GM12865 (cell line): ENCODE measurements around the gene DUSP3.

Experiments used
- DNase-seq: peaks from one replicate; pipeline ENCODE4 v3.0.0; 2010; ENCODE audit warnings: low read depth
- H3K4me3 ChIP-seq: 2 replicates; pipeline ENCODE4 v1.5.1; 2011; ENCODE audit warnings: mild to moderate bottlenecking, low read depth, low read length, control low read depth
- TF ChIP-seq, protein P1 (sequence below): IDR thresholded peaks from 2 replicates; pipeline ENCODE4 v1.5.1; 2011; ENCODE audit warnings: low read length, control low read depth, low read depth, inconsistent platforms; ENCODE audit not compliant: insufficient read depth; ENCODE audit errors: missing control alignments

The DUSP3 gene

DNA sequence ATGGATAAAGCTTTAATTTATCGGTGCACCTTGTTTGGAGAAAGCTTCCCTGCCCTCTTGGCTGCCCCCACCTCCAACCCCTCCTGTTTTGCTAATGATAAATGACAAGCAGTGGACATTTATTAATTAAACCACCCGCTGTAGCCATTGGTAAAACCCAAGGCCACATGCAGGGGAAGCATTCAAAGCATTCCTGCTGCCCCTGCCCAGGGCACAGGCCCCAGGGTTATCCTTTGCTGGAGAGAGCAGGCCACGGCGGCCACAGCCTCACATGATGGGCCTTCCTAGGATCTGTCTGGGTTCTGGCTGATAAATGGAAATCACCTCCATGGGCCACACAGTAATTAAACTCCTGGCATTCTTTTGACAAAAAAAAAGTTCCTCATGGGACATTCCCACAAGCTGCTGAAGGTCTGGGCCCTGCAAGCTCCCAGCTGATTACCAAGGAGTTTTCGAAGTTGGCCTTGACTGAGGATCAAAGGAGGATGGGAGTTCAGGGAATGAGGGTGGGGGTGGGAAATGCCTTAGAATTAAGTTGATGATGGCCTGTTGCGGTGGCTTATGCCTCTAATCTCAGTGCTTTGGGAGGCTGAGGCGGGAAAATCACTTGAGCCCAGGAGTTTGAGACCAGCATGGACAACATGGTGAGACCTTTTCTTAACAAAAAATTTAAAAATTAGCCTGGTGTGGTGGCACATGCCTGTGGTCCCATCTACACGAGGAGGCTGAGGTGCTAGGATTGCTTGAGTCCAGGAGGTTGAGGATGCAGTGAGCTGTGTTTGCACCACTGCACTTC lies 55.7 kb downstream of the DUSP3 start:
- H3K4me3 ChIP-seq: no peak overlapping the region
- TF ChIP-seq, protein P1, sequence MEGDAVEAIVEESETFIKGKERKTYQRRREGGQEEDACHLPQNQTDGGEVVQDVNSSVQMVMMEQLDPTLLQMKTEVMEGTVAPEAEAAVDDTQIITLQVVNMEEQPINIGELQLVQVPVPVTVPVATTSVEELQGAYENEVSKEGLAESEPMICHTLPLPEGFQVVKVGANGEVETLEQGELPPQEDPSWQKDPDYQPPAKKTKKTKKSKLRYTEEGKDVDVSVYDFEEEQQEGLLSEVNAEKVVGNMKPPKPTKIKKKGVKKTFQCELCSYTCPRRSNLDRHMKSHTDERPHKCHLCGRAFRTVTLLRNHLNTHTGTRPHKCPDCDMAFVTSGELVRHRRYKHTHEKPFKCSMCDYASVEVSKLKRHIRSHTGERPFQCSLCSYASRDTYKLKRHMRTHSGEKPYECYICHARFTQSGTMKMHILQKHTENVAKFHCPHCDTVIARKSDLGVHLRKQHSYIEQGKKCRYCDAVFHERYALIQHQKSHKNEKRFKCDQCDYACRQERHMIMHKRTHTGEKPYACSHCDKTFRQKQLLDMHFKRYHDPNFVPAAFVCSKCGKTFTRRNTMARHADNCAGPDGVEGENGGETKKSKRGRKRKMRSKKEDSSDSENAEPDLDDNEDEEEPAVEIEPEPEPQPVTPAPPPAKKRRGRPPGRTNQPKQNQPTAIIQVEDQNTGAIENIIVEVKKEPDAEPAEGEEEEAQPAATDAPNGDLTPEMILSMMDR: no peak
- no peak for DNase-seq

DNA sequence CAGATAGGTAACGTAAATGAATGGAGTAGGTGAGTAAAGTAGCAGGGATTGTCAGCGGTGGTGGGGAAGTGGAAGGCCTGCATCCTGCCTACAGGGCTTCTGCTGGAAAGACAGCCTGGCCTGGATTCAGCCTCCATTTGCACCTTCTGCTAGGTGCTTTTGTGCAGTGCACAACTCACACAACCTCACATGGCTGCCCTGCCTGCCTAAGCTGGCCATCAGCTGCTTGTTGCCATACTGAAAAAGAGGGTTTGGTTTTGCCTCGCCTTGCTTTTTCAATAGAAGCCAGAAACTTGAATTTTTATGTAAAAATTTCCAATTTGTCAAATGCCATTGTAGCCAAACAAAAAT lies 56.5 kb downstream of the DUSP3 start:
- H3K4me3 ChIP-seq: no peak overlapping the region
- no peak for DNase-seq
- TF ChIP-seq, protein P1: no peak

DNA sequence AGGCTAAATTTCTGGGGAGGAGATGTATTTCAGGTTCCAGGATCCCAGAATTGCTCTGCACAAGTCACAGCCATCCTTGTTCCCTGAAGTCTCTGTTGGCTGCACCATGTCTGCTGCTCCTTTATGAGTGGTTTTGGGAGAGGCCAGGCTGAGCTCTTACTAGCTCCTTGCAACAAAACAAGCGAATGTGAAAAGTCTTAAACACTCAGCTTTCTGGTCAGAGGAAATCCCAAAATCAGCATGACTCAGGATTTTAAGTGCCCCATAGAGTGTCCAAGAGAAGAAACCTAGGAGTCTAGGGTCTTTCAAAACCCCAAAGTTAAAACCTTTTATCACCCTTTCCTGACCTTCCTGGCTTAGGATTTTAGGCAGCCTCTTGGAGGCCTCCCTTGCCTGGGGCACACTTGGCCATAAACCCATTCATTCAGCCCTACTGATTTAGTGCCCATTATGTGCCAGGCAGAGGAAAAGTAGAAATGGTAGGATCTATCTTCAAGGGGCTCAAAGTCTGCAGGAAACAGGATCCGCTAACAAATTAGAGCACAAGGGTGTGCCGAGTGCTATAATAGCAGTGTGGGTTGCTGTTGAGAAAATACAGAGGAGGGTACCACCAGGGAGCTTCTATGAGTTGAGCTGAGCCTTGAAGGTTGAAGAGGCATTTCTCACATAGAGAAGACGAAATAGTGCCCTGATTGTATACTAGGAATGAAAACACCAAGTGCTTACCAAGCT lies 57.1 kb downstream of the DUSP3 start:
- no peak for DNase-seq
- peak overlapping the region; percentile 76 for H3K4me3 ChIP-seq
- TF ChIP-seq, protein P1: no peak

DNA sequence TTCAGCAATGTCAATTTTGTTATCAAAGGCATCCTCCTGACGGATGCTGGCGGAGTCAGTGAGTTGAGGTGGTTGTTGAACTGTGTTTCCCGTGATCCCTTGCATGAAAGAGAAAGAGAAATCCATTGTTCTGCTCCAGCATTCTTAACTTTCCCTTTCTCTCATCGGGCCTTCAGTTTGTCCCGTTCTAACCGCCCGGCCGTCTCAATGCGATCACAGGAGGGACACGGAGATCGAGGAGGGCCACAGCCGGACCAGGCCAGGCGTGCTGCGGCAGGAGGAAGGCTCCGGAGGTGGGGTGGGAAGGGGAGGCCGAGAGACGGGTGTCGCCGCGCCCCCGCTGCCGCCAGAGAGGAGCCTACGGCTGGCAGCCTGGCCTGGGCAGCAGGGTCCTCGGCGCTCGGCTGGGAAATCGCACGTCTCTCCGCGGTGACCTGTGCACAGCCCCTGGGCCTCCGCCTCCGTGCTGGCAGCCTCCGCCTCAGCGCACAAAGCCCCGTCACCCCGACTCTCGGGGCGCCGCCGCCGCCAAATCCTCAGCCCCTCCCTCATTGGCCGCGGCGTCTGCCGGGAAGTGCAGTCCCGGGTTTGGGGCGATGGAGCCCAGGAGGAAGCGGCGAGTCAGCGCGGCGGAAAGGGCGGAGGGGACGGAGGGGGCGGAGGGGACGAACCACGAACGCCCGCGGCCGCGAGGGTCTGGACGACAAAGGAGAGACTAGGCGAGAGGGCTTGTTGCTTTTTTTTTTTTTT lies 58.3 kb downstream of the DUSP3 start:
- TF ChIP-seq, protein P1: no peak

DNA sequence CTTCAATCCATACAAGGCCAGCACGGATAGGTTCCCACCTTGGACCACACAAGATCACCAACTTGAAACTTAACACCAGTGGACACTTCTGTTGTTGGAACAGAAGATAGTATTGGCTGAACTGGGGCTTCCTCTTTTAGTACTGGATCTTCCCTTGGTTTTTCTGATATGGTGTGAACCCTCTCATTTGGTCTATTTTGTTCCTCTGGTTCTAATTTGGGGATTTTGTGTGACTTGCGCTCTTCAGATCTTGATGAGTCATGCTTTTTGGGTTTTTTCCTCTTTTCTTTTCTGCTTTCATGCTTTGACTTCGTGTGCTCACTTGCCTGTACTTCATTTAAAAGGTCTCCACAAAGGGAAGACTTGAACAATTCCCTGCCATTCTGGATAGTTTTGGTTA lies 59.2 kb downstream of the DUSP3 start:
- DNase-seq: peak; percentile 20
- no peak overlapping the region for H3K4me3 ChIP-seq
- TF ChIP-seq, protein P1: no peak

More for the DNA sequence above, 58.3 kb downstream of the DUSP3 start:
- peak overlapping the region; percentile 76 for H3K4me3 ChIP-seq
- peak; percentile 83 for DNase-seq

DNA sequence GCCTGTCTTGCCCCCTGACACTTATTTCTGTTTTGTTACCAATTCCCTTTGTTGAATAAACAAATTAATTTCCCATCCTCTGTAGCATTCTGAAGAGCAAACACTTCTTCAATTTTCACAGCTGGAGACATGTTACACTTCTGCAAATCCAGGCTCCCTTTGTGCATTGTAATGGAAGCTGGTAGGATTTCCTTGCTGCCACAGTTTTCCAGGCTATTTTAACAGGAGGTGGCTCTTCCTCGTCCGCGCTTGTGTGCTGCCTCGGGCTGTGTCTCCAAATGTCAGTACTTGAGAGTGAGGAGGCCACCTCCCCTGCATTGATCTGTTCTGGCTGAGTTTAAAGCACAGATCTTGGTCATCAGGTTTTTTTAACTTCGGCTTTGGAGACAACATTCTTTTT lies 60.2 kb downstream of the DUSP3 start:
- TF ChIP-seq, protein P1: no peak
- no peak overlapping the region for H3K4me3 ChIP-seq
- no peak for DNase-seq
